K562 (cell line): ENCODE measurements around the gene PRKAR2B. TPM values are rescaled to one million over a fixed set of nuclear protein-coding genes. Genes with fewer than 3 reads are reported as not detected.

Experiments used
- ATAC-seq: fragments of 200-7000 bp; cut with Tn5 transposase; 3 replicates; pipeline ENCODE4 v1.9.1; 2020; ENCODE audit warnings: moderate library complexity
- BruUV-seq: library from RNA; stranded (reverse); fragments of 400-500 nt; replicated peaks from 2 replicates; lab custom pipeline; 2021; lab: Mats Ljungman, UMichigan
- CTCF ChIA-PET: fragments of 300-600 bp; formaldehyde crosslinking; extraction: SDS; loops from one replicate; lab custom pipeline; 2021; ENCODE audit warnings: low intra/inter-chr PET ratio; lab: Yijun Ruan, JAX
- POLR2A ChIA-PET: fragments of 300-600, 350-650 bp; sonication (Branson Sonifier 250); formaldehyde crosslinking; extraction: SDS; loops from one replicate; lab custom pipeline; 2021; ENCODE audit warnings: antibody characterized with exemption, inconsistent platforms; lab: Yijun Ruan, JAX
- DNase-seq, 4 experiments: peaks; one replicate each; pipeline versions ENCODE4 v3.0.0 to v3.0.0-alpha.2; 2011 to 2018; ENCODE audit warnings: low spot score in 3 of 4, mixed read lengths in 3 of 4; ENCODE audit errors: extremely low read depth in 1 of 4
- FAIRE-seq: peaks from 2 replicates; lab custom pipeline; 2011; peaks lifted over from hg19 to GRCh38; lab: Jason Lieb, UNC
- H2AFZ ChIP-seq: 2 replicates; pipeline ENCODE4 v1.6.0; 2011; ENCODE audit warnings: low read depth, low read length, control low read depth, inconsistent platforms
- H3K27ac ChIP-seq: fragments of 200-600 bp; 3 replicates; pipeline ENCODE4 v1.8.0; 2011; ENCODE audit warnings: low read depth, mild to moderate bottlenecking, control low read depth, inconsistent platforms, low read length, moderate library complexity, mixed read lengths; ENCODE audit errors: extremely low read depth
- H3K27me3 ChIP-seq, 2 experiments: fragments of 300-600 bp in 1 of 2; 2 replicates in 1 of 2; 3 replicates in 1 of 2; pipeline versions ENCODE4 v1.6.0 to v1.8.0; 2011; ENCODE audit warnings: inconsistent platforms in 2 of 2, low read length in 2 of 2, mild to moderate bottlenecking in 1 of 2, mixed read lengths in 1 of 2, moderate library complexity in 1 of 2; ENCODE audit not compliant: control insufficient read depth in 2 of 2, insufficient read depth in 2 of 2
- H3K36me3 ChIP-seq: fragments of 300-600 bp; 3 replicates; pipeline ENCODE4 v1.8.0; 2011; ENCODE audit warnings: mild to moderate bottlenecking, low read length, inconsistent platforms; ENCODE audit not compliant: control insufficient read depth, insufficient read depth
- H3K4me1 ChIP-seq, 2 experiments: fragments of 200-600 bp in 1 of 2; replicated peaks in 1 of 2; 2 replicates in 1 of 2; 3 replicates in 1 of 2; pipeline versions ENCODE4 v1.5.1 to v1.8.0; 2011; ENCODE audit warnings: inconsistent platforms in 2 of 2, low read length in 2 of 2, mild to moderate bottlenecking in 1 of 2, mixed read lengths in 1 of 2, moderate library complexity in 1 of 2; ENCODE audit not compliant: control insufficient read depth in 2 of 2, insufficient read depth in 2 of 2
- H3K4me2 ChIP-seq: 2 replicates; pipeline ENCODE4 v1.6.1; 2011; ENCODE audit warnings: low read length, control low read depth, inconsistent platforms, mixed read lengths; ENCODE audit not compliant: insufficient read depth
- H3K4me3 ChIP-seq: fragments of 200-600 bp; sonication (generic), shearing (Covaris generic); 2 replicates; pipeline ENCODE4 v1.5.1; 2016; ENCODE audit warnings: control low read depth, inconsistent platforms
- H3K79me2 ChIP-seq: fragments of 200-600 bp; 3 replicates; pipeline ENCODE4 v1.8.0; 2011; ENCODE audit warnings: low read length, inconsistent platforms; ENCODE audit not compliant: control insufficient read depth, insufficient read depth
- H3K9ac ChIP-seq, 2 experiments: 2 replicates each; pipeline versions ENCODE4 v1.6.0 to v1.6.1; 2011; ENCODE audit warnings: low read depth in 2 of 2, low read length in 2 of 2, control low read depth in 1 of 2, inconsistent platforms in 1 of 2, mild to moderate bottlenecking in 1 of 2, mixed read lengths in 1 of 2; ENCODE audit not compliant: insufficient read depth in 1 of 2
- H3K9me1 ChIP-seq: one replicate; pipeline ENCODE4 v1.6.0; 2011; ENCODE audit warnings: inconsistent platforms, mild to moderate bottlenecking, low read length, moderate library complexity; ENCODE audit not compliant: control insufficient read depth, insufficient read depth
- H3K9me3 ChIP-seq: replicated peaks from 2 replicates; pipeline ENCODE4 v1.5.1; 2011; ENCODE audit warnings: low read depth, low read length, inconsistent platforms; ENCODE audit not compliant: control insufficient read depth, insufficient read depth
- H4K20me1 ChIP-seq: replicated peaks from 2 replicates; pipeline ENCODE4 v1.6.1; 2011; ENCODE audit warnings: low read length, inconsistent platforms, mixed read lengths; ENCODE audit not compliant: control insufficient read depth, insufficient read depth
- AFF4 ChIP-seq: sonication (generic); formaldehyde crosslinking; IDR thresholded peaks from 2 replicates; pipeline ENCODE4 v1.8.0; 2023; ENCODE audit warnings: mild to moderate bottlenecking, missing genetic modification reagents
- ARID3B ChIP-seq: fragments of 250-450 bp; sonication (Bioruptor Pico); IDR thresholded peaks from 2 replicates; pipeline ENCODE4 v1.4.0; 2020; ENCODE audit warnings: borderline replicate concordance
- ASH1L ChIP-seq: fragments of 450-650 bp; IDR thresholded peaks from 2 replicates; pipeline ENCODE4 v1.6.1; 2018; ENCODE audit warnings: borderline replicate concordance, mild to moderate bottlenecking, low read depth; ENCODE audit not compliant: partially characterized antibody
- BRF2 ChIP-seq: IDR thresholded peaks from 3 replicates; pipeline ENCODE4 v1.6.1; 2011; ENCODE audit warnings: borderline replicate concordance, mild to moderate bottlenecking; ENCODE audit not compliant: insufficient read length, insufficient read depth
- ILK ChIP-seq: fragments of 450-650 bp; IDR thresholded peaks from 2 replicates; pipeline ENCODE4 v1.6.1; 2016; ENCODE audit warnings: missing genetic modification characterization, low read depth, mild to moderate bottlenecking, missing compliant biosample characterization, moderate library complexity, borderline replicate concordance
- KLF10 ChIP-seq: fragments of 250-450 bp; sonication (Bioruptor Pico); IDR thresholded peaks from 2 replicates; pipeline ENCODE4 v1.6.1; 2021; ENCODE audit warnings: matching md5 sums
- MEF2D ChIP-seq: conservative IDR thresholded peaks from 2 replicates; pipeline ENCODE4 v1.6.1; 2016; ENCODE audit warnings: low read depth, missing genetic modification characterization, missing compliant biosample characterization
- MTA3 ChIP-seq: fragments of 450-650 bp; formaldehyde crosslinking; IDR thresholded peaks from 2 replicates; pipeline ENCODE4 v1.6.1; 2017; ENCODE audit warnings: mild to moderate bottlenecking, borderline replicate concordance
- PHB ChIP-seq: fragments of 250-450 bp; sonication (Bioruptor Pico); IDR thresholded peaks from 2 replicates; pipeline ENCODE4 v1.5.0; 2021
- PHF20 ChIP-seq: fragments of 450-650 bp; IDR thresholded peaks from 2 replicates; pipeline ENCODE4 v1.6.1; 2018; ENCODE audit not compliant: partially characterized antibody
- RCOR1 ChIP-seq, 2 experiments: IDR thresholded peaks; 2 replicates each; pipeline ENCODE4 v1.6.1; 2012; ENCODE audit warnings: low read depth in 2 of 2, low read length in 2 of 2, borderline replicate concordance in 1 of 2, improper control_type of control experiment in 1 of 2
- SMAD4 ChIP-seq: fragments of 250-450 bp; sonication (Bioruptor Pico); conservative IDR thresholded peaks from 2 replicates; pipeline ENCODE4 v1.8.0; 2021; ENCODE audit warnings: inconsistent platforms, mild to moderate bottlenecking, moderate library complexity
- WGBS: fragments of 100-300 bp; shearing (Covaris generic); methylation state at CpG from one replicate; pipeline ENCODE4 v1.1.6; 2016; ENCODE audit warnings: low coverage, mixed read lengths; ENCODE audit not compliant: insufficient coverage; ENCODE audit errors: missing lambda C conversion rate; 5-methylcytosine and 5-hydroxymethylcytosine counted together
- in situ Hi-C: fragments of 300-500 bp; cut with MboI; formaldehyde crosslinking; loops from 4 replicates; pipeline ENCODE4 v1.15.0; 2018; ENCODE audit warnings: inconsistent platforms, mixed read lengths
- intact Hi-C: fragments of 100-400 bp; cut with micrococcal nuclease; formaldehyde crosslinking; loops from 2 replicates; pipeline ENCODE4 v1.14.2; 2022
- polyA plus RNA-seq, 8 experiments: library from polyadenylated mRNA; depleted of rRNA in 4 of 8; stranded (reverse) in 5 of 8; unstranded in 3 of 8; fragments of >200 nt; fragmentation: Nextera tagmentation in 2 of 8; fragmentation: Illumina TruSeq in 1 of 8; extraction: Ambion mirVana in 2 of 8; extraction: Trizol in 1 of 8; gene quantifications; 2 replicates each; pipeline versions ENCODE4 v1.2.1 to v1.2.3, GENCODE V29; 2011 to 2014; ENCODE audit warnings: inconsistent platforms in 1 of 8, missing spikeins in 1 of 8
- total RNA-seq, 7 experiments: library from RNA; depleted of rRNA in 6 of 7; stranded (reverse); fragments of >200 nt in 6 of 7; fragmentation: Illumina TruSeq in 2 of 7; extraction: Trizol in 2 of 7; gene quantifications; 2 replicates each; pipeline versions ENCODE4 v1.2.1 to v1.2.3, GENCODE V29; 2011 to 2021; ENCODE audit warnings: low replicate concordance in 1 of 7

PRKAR2B gene
- total and polyA plus RNA-seq, 9 of the 15 experiments (the other 6 are each of a cell fraction or from before 2014, with no cell fraction given) = 59.0 to 173 (median 129) TPM

GRCh38 chr7:107169120-107170050 is 124.9 kb downstream of the PRKAR2B start:
- ATAC-seq = peak; percentile 76
- POLR2A ChIA-PET = interaction anchor here (0.6 to 4.3 kb wide), 50 partner anchors 8 to 884 kb away, joined by 3 to 35 read pairs (median 4); partner anchors contain the start of genes CBLL1, COG5, DUS4L and NAMPT
- TF ChIP-seq PHB (CRISPR knock-in tag) (no peak), KLF10 (CRISPR knock-in tag) (no peak), MEF2D (tag) (0 out of 2 replicates have a peak, but pooled peaks have one; percentile 31), ILK (tag) (no peak), RCOR1 (IDR thresholded peaks at IDR 0.05; ENCODE audit: borderline replicate concordance in 1 of 2, low read depth in 2 of 2, low read length in 2 of 2) (peak; percentile 79 to 92), PHF20 (peak; percentile 82), MTA3 (peak; percentile 90), ARID3B (CRISPR knock-in tag) (0 out of 2 replicates have a peak, but pooled peaks have one; percentile 43), SMAD4 (peak; percentile 73), ASH1L (no peak), AFF4 (peak; percentile 64; the same call in 1 of the 2 replicates), BRF2 (no peak)

More at GRCh38 chr7:107169120-107170050, 124.9 kb downstream of the PRKAR2B start:
- peak overlapping the region; percentile 86 for H2AFZ ChIP-seq
- peaks cover 44% of the 10 kb centered on the region for H3K79me2 ChIP-seq
- H3K4me2 ChIP-seq = peak overlapping the region; percentile 89
- no peaks in the 10 kb centered on the region; the same call in none of the 2 replicates for H4K20me1 ChIP-seq
- intact Hi-C loops (loop anchor here (2.0 to 5.0 kb wide), 4 partner anchors 123 to 507 kb away; partner anchors contain the start of genes CCDC71L and PIK3CG), in situ Hi-C loops (no loop called here)
- no peaks in the 10 kb centered on the region for H3K9me3 ChIP-seq
- FAIRE-seq (peak; percentile 88), DNase-seq (peak; percentile 93 to 100 (median 94))
- H3K27me3 ChIP-seq = no peaks in the 10 kb centered on the region
- peak overlapping the region; percentile 74 for H3K4me3 ChIP-seq
- peaks cover 5 to 30% of the 10 kb centered on the region in 2 experiments for H3K4me1 ChIP-seq
- BruUV-seq = no TSS peak
- H3K9ac ChIP-seq = peak overlapping the region; percentile 80 to 97
- no peaks in the 10 kb centered on the region; the same call in 2 of the 3 replicates for H3K36me3 ChIP-seq
- H3K9me1 ChIP-seq = no peaks in the 10 kb centered on the region
- WGBS = under 1% methylated on average over 50 of the region's 73 CpGs
- peak overlapping the region; percentile 93 for H3K27ac ChIP-seq
- CTCF ChIA-PET = interaction anchor here (0.6 kb wide), 1 partner anchor 332 kb away, joined by 3 read pairs; no protein-coding TSS in a partner anchor
